Measurements from ENCODE around the gene TNFRSF6B.
"Not testable (repeated sequence)": the region's sequence is repeated elsewhere in the genome, so short reads cannot be mapped to it uniquely, and the experiment has no call there.

The TNFRSF6B gene

DNA sequence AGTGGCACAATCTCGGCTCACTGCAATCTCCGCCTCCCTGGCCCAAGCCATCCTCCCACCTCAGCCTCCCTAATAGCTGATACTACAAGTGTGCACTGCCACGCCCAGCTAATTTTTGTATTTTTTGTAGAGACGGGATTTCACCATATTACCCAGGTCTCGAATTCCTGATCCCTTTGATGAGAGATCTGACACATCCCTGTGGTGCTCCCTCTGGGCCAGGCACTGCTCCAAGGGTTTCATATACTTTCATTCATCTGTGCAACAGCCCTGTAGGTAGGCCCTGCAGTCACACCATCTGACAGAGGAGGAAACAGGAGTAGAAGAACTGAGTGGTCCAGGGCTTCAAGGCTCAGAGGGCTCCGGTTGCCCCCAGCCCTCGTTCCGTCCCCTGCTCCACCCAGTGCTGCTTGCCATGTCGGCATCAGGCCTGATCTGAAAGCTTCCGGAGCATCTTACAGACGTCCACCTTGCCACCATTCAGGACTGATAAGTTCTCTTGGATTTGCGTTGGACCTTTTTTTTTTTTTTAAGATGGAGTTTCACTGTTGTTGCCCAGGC, 14.7 kb downstream of the TNFRSF6B start:
- no peak overlapping the region for H3K4me3 ChIP-seq (ENCODE audit: low read length)
- TF ChIP-seq ZNF274 (IDR thresholded peaks at IDR 0.05; ENCODE audit: low read depth, low read length) = no peak

DNA sequence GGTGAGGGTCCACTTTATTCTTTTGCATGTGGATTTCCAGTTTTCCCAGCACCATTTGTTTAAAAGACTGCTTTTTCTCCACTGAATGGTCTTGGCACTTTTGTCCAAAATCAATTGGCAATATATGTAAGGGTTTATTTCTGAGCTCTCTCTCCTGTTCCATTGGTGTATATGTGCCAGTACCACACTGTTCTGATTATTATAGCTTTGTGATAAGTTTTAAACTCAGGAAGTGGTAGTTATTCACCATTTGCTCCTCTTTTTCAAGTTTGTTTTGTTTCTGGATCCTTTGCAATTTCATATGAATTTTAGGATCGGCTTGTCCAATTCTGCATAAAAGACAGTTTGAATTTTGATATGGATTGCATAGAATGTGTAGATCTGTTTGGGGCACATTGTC, 15.7 kb downstream of the TNFRSF6B start:
- H3K4me3 ChIP-seq (ENCODE audit: low read length) = no peak overlapping the region
- no peak for TF ChIP-seq ZNF274 (IDR thresholded peaks at IDR 0.05; ENCODE audit: low read depth, low read length)

- H3K4me3 ChIP-seq (ENCODE audit: low read length) = no peak overlapping the region
- TF ChIP-seq ZNF274 (IDR thresholded peaks at IDR 0.05; ENCODE audit: low read depth, low read length) = no peak
These were observed 18.4 kb downstream of the TNFRSF6B start for GRCh38 chr20:63714858-63715257.

DNA sequence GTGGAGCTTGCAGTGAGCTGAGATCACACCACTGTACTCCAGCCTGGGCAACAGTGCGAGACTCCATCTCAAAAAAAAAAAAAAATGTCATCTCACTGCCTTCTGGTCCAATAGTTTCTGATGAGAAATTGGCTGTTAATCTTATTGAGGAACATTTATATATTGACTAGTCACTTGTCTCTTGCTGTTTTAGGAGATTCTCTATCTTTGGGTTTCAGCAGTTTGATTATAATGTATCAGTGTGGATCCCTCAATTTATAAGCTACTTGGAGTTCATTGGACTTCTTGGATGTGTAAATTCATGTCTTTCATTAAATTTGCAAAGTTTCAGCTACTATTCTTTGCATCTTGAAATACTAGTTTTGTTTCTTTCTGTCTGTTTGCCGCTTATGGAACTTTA, 22.5 kb downstream of the TNFRSF6B start:
- H3K4me3 ChIP-seq (ENCODE audit: low read length) = no peak overlapping the region
- TF ChIP-seq ZNF274 (IDR thresholded peaks at IDR 0.05; ENCODE audit: low read depth, low read length) = no peak

GRCh38 chr20:63722967-63723622, 26.6 kb downstream of the TNFRSF6B start:
- not testable (repeated sequence) for H3K4me3 ChIP-seq (ENCODE audit: low read length)

- not testable (repeated sequence) for H3K4me3 ChIP-seq (ENCODE audit: low read length)
These were observed 33.8 kb downstream of the TNFRSF6B start for GRCh38 chr20:63730189-63730733.

- H3K4me3 ChIP-seq (ENCODE audit: low read length) = no peak overlapping the region; the same call in 1 of the 2 replicates
- no peak for TF ChIP-seq ZNF274 (IDR thresholded peaks at IDR 0.05; ENCODE audit: low read depth, low read length)
These were observed 35.0 kb downstream of the TNFRSF6B start for GRCh38 chr20:63731410-63731809.

DNA sequence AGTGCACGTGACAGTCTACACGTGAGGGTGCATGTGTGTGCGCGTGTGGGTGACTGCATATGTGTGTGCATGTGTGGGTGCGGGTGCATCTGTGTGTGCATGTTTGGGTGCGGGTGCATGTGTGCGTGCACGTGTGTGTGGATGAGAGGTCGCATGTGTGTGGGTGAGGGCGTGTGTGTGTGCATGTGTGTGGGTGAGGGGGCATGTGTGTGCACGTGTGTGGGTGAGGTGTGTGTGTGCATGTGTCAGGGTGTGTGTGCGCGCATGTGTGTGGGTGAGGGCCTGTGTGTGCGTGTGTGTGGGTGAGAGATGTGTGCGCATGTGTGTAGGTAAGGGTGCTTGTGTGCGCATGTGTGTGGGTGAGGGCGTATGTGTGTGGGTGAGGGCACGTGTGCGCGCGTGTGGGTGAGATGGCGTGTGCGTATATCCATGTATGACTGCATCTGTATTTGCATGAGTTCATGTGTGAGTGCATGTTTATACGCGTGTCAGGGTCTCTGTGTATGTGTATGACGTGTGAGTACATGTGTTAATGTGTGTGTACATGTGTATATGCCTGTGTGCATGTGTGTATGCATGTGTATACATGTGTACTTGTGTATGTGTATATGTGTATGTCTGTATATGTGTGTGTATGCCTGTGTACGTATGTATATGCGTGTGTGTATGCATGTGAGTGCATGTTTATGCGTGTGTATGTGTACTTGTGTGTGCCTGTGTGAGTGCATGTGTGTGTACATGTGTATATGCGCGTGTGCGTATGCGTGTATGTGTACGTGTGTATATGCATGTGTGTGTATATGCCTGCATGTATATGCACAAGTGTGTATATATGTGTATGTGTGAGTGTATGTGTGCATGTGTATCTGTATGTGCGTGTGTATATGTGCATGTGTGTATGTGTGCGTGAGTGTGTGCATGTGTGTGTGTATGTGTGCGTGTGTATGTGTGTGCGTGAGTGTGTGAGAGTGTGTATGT, 36.0 kb downstream of the TNFRSF6B start:
- TF ChIP-seq ZNF274 (IDR thresholded peaks at IDR 0.05; ENCODE audit: low read depth, low read length) = no peak

GRCh38 chr20:63733117-63733516, 36.7 kb downstream of the TNFRSF6B start:
- no peak overlapping the region for H3K4me3 ChIP-seq (ENCODE audit: low read length)
- no peak for TF ChIP-seq ZNF274 (IDR thresholded peaks at IDR 0.05; ENCODE audit: low read depth, low read length)

More for the DNA sequence above, 36.0 kb downstream of the TNFRSF6B start:
- H3K4me3 ChIP-seq (ENCODE audit: low read length) = no peak overlapping the region

DNA sequence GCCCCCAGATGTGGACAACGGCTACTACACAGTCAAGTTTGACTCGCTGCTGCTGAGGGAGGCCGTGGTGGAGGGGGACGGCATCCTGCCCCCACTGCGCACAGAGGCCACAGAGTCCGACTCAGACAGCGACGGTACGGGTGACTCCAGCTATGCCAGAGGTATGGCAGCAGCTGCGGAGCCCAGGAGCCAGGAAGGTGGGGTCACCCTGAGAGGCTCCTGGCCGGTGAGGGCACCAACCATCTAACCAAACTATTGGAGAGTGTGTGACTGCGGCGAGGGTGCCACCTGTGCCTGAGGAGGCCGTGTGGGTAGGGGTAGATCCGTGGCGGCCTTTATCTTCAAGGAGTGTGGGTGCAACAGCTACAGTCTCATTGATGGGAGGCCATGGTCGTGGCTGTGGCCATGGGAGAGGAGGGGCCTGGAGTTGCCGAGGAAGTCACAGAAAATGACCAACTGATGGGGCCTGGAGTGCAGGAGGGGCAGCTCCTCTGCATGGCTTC, 37.2 kb downstream of the TNFRSF6B start:
- no peak overlapping the region for H3K4me3 ChIP-seq (ENCODE audit: low read length)
- TF ChIP-seq ZNF274 (IDR thresholded peaks at IDR 0.05; ENCODE audit: low read depth, low read length) = no peak

DNA sequence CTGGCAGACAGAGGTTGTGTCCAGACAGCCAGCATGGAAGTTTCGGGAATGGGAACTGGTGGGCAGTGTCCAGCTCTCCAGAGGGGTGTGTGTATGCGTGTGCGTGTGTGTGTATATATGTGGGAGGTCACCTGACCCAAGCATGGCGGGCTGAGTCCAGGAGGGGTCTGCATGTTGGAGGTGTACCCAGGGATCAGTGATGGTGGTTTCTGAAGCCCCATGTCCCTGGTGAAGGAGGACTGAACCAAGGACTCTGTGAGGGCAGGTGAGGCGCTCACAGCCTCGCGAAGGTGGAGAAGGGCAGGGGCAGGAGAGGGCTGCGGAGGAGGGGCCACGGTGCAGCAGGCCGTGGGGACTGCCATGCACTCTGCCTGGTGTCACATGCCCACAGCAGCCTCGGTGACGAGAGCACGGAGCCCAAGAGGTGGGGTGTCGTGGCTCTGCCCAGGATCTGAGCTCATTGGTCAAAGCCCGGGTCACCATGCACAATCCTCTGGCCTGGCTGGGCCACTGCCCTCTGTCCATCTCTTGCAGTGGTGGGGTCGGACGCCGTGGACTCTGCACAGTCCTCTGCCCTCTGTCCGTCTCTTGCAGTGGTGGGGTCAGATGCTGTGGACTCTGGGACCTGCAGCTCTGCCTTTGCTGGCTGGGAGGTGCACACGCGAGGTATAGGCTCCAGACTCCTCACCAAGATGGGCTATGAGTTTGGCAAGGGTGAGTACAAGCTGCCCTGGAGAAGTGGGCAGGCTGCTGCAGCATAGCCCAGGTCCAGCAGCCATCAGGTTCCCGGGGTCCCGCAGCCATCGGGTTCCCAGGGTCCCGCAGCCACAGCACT, 37.9 kb downstream of the TNFRSF6B start:
- H3K4me3 ChIP-seq (ENCODE audit: low read length) = no peak overlapping the region

GRCh38 chr20:63734946-63735858, 38.8 kb downstream of the TNFRSF6B start:
- TF ChIP-seq ZNF274 (IDR thresholded peaks at IDR 0.05; ENCODE audit: low read depth, low read length) = no peak
- no peak overlapping the region for H3K4me3 ChIP-seq (ENCODE audit: low read length)

More for the DNA sequence above, 37.9 kb downstream of the TNFRSF6B start:
- TF ChIP-seq ZNF274 (IDR thresholded peaks at IDR 0.05; ENCODE audit: low read depth, low read length) = no peak

Data from GM08714 (cell line).